GM19467 (cell line): Measurements from ENCODE around the gene HLCS.
A peak's percentile ranks its signal among the peaks of the same experiment; 100 is the strongest.

Source experiments
- ATAC-seq: cut with Tn5 transposase; IDR thresholded peaks from one replicate; pipeline ENCODE4 v1.9.1; 2021; ENCODE audit warnings: mild to moderate bottlenecking, moderate library complexity; ENCODE audit not compliant: unreplicated experiment

Gene HLCS

DNA sequence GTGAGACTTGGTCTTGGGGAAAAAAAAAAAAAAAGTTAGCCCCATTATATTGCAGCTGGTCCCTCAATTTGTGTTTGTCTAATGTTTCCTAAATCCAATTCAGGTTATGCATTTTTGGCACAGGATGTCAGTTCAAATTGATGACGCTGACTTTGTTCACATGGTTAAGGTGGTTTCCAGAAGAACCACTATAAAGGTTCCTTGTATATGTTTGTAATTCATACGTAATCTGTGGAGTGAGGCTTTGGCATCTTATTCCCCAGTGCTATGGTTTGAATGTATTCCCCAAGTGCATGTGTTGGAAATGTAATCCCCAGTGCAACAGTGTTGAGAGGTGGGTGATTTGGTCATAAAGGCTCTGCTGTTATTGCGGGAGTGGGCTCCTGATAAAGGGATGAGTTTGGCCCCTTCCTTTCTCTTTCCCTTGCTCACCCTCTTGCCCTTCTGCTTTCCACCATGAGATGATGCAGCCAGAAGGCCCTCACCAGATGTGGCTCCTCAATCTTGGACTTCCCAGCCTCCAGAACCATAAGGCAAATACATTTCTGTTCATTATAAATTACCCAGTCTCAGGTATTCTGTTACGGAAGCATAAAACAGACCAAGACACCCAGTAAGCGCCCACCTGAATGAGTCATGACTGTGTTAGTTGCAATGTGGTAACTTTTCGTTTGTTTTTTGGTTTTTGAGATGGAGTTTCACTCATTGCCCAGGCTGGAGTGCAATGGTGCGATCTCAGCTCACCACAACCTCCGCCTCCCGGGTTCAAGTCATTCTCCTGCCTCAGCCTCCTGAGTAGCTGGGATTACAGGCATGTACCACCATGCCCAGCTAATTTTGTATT, 19.5 kb upstream of the HLCS start:
- no peak for ATAC-seq

- ATAC-seq: no peak
Observed at GRCh38 chr21:36981977-36982700, 15.7 kb upstream of the HLCS start.

GRCh38 chr21:36981049-36981391, 14.6 kb upstream of the HLCS start:
- no peak for ATAC-seq

DNA sequence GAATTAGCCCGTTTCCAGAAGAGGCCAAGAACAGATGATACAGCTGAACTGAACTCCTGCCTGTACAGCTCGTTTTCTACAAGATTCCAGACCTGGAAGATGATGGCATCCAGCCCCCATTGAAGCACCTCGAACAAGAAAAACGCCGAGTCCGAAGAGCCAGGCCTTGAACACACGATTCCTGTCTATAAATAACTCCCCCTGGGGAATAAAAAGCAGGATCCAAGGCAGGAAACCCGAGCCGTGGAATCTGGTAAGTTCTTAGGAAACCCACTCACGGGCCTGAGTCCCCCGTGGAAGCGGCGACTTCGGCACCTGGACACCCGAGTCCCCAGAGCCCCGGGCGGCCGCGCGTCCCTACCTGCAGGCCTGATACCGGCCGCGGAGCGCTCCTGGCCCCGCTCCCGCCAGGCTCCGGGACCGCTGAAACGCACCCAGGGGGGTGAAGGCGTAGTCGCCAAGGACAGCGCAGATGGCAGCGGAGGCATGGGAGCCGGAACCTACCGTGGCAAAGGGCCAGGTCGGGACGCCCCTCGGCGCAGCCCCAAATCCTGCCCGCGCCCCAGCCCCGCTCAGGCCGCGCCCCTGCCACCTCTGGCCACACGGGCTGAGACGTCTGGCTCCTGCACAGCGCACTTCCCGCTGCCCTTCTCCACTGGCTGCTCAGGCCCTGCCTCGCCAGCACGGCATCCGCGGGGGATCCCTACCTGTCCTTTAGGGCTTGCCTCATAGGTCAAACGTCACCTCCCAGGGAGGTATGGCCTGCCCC, 14.0 kb upstream of the HLCS start:
- no peak for ATAC-seq

DNA sequence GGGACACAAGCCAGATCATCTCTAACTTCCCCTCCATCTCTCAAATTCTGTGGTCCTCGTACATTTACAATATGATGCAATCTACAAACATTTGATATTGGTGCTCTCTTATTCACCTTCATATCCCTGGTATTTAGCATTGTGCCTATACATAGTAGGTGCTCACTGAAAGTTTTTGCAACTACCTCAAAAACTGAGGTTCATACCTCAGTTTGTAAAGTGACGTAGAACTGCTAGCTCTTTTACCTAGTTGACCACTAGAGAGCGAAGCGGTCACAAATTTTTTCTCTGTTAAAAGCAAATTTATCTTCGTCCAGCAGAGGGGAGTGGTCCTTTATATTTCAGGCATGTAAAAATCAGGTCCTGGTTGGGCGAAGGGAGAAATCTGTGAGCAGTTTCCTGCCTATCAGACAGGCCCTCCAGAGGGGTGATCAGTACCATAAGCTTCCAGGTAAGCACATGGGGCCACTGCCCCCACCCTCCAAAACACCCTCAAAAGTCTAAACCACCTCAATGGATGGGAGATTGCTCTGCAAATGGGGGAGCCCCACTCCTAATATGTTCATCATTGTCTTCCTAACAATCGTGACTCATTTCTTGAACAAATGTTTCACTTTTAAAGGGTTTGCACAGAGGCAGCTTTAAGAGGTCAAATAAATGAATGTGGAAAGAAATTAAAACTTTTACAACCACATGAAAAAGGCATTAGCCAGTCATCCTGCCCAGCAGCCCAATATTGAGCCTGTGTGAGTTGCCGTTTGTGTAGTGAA, 10.6 kb upstream of the HLCS start:
- peak; percentile 60 for ATAC-seq

- ATAC-seq: no peak
Observed at GRCh38 chr21:36976228-36976861, 9.9 kb upstream of the HLCS start.

GRCh38 chr21:36974851-36975192, 8.4 kb upstream of the HLCS start:
- no peak for ATAC-seq

GRCh38 chr21:36973986-36974850, 7.7 kb upstream of the HLCS start:
- no peak for ATAC-seq

GRCh38 chr21:36968976-36969375, 2.5 kb upstream of the HLCS start:
- no peak for ATAC-seq

DNA sequence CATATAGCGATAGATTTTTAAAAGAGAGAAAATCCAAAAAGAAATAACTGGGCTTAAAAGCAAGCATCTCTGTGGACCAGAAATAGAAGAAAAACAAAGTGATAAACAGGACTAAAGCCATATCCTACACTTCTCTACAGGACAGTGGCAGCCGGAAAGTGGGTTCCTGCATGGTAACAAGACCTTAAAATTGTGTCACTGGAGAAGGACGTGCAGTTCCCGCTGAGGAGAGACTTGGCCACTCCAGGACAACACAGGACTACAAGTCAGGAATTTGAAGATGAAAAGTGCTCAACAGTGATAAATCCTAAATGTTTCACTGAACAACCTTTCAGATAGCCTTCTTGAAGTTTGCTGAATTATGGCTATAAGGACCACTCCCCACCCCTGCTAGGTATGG, 1.9 kb upstream of the HLCS start:
- ATAC-seq: no peak

- peak; percentile 23 for ATAC-seq
Observed at GRCh38 chr21:36966821-36967768, 626 bp upstream of the HLCS start.

DNA sequence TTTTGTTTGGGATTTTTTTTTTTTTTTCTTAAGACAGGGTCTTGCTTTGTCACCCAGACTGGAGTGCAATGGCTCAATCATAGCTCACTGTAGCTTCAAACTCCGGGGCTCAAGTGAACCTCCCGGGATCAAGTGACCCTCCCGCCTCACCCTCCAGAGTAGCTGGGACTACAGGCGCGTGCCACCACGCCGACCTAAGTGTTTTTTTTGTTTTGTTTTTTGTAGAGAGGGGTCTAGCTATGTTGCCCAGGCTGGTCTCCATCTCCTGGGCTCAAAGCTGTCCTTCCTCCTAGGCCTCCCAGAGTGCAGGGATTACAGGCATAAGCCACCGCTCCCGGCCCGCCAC, 776 bp downstream of the HLCS start:
- no peak for ATAC-seq

GRCh38 chr21:36964827-36965719, 1.4 kb downstream of the HLCS start:
- no peak for ATAC-seq

- no peak for ATAC-seq
Observed at GRCh38 chr21:36964398-36964797, 2.1 kb downstream of the HLCS start.

DNA sequence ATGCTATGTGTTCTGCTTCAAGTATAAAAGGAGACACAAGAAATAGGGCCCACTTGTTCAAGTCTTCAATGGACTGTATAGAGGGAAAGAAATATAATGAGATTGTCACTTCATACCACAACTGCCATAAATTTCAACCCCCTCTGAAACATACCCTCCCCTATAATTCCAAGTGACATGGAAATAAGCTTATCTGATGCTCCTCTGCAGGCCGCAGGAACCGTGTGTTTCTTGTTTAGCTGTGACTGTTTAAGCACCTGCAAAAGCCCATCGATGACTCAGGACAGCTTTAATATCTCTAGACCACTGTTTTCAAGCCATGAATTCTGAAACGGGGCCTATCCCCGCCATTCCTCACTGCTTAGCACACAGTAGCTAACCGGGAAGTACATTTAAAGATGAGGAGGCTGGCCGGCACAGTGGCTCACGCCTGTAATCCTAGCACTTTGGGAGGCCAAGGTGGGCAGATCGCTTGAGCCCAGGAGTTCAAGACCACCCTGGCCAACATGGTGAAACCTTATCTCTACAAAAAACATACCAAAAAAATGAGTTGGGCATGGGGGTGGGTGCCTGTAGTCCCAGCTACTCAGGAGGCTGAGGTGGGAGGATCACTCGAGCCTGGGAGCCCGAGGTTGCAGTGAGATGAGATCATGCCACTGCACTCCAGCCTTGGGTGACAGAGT, 4.2 kb downstream of the HLCS start:
- ATAC-seq: no peak

DNA sequence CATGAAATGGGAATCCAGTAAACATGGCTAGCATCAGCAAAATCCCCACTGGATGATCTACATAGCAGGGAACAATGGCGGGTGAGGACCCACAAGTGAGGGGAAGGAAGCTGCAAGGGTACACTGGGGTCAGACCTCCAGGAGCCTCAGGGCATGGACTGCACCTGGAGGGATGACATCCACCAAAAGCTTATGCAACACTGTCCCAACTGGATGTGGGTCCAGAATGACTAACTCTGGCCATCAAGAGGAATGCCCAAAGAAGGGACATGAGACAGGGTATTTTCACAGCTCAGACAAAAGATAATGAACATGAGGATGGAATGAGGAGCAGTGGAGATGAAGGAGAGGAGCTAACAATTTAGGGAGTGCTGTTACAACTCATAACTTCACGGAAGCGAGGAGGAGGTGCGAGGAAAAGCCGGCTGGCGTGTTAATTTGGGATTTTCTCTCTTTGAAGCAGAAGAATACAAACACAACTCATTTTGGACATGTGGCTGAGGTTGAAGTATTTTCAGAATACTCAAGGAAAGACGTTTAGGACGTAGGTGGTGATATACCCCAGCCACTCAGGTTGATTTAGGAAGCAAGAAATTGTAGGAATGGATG, 5.7 kb downstream of the HLCS start:
- no peak for ATAC-seq
